ENCODE results near the gene NPIPB2. TPM values are rescaled to one million over a fixed set of nuclear protein-coding genes. Genes with fewer than 3 reads are reported as not detected.

The NPIPB2 gene
- total and polyA plus RNA-seq, 11 donors = 1.1 to 8.4 (median 2.7) TPM

GRCh38 chr16:11915114-11915643 lies 26.7 kb downstream of the NPIPB2 start:
- no peaks in the 10 kb centered on the region for H3K9me3 ChIP-seq
- peak overlapping the region; percentile 72 to 94 (median 89) for H3K4me3 ChIP-seq
- DNase-seq (peak; percentile 44 to 78 (median 52)), ATAC-seq (peak in 2 of 4 donors; percentile 31 to 32)
- WGBS, 4 donors = 0% methylated on average over 33 to 79 of the region's 79 CpGs
- no peaks in the 10 kb centered on the region for H3K36me3 ChIP-seq
- TF ChIP-seq CTCF (IDR thresholded peaks at IDR 0.05) (peak in 2 of 12 donors; percentile 17 to 21), POLR2A (IDR thresholded peaks at IDR 0.05) (no peak)
- intact Hi-C loops (cut with DNase I) = loop anchor here in 3 of 10 donors (5.0 to 10.0 kb wide), 3 partner anchors 60 to 63 kb away; partner anchors contain the start of genes RSL1D1 (in 2 of the 3) and SNX29 (in 1 of the 3)
- peaks cover 4 to 44% (median 35%) of the 10 kb centered on the region in 12 donors for H3K4me1 ChIP-seq
- peak overlapping the region; percentile 73 to 96 (median 92) for H3K27ac ChIP-seq
- no peaks in the 10 kb centered on the region for H3K27me3 ChIP-seq

GRCh38 chr16:11914210-11915113 lies 27.4 kb downstream of the NPIPB2 start:
- no peaks in the 10 kb centered on the region for H3K9me3 ChIP-seq
- 3 to 5% (median 4%) methylated on average over 29 to 30 of the region's 30 CpGs for WGBS, 4 donors
- DNase-seq (peak in 1 of 5 donors; percentile 23), ATAC-seq (no peak)
- intact Hi-C loops (cut with DNase I) = loop anchor here in 5 of 10 donors (5.0 to 10.0 kb wide), 3 partner anchors 60 to 63 kb away; partner anchors contain the start of genes RSL1D1 (in 4 of the 5) and SNX29 (in 1 of the 5)
- H3K4me1 ChIP-seq = peaks cover 4 to 52% (median 41%) of the 10 kb centered on the region in 12 donors
- H3K36me3 ChIP-seq = no peaks in the 10 kb centered on the region
- TF ChIP-seq CTCF (IDR thresholded peaks at IDR 0.05) (no peak), POLR2A (IDR thresholded peaks at IDR 0.05) (no peak)
- H3K27me3 ChIP-seq = no peaks in the 10 kb centered on the region
- peak overlapping the region; percentile 72 to 94 (median 89) for H3K4me3 ChIP-seq
- peak overlapping the region; percentile 73 to 96 (median 92) for H3K27ac ChIP-seq

GRCh38 chr16:11913425-11914079 lies 28.3 kb downstream of the NPIPB2 start:
- no peak for TF ChIP-seq POLR2A (IDR thresholded peaks at IDR 0.05)
- TF ChIP-seq CTCF (IDR thresholded peaks at IDR 0.05) = no peak
- Histone ChIP-seq H3K36me3 (no peaks in the 10 kb centered on the region), H3K9me3 (no peaks in the 10 kb centered on the region), H3K27me3 (no peaks in the 10 kb centered on the region), H3K4me1 (peaks cover 4 to 59% (median 46%) of the 10 kb centered on the region in 12 donors), H3K27ac (peak overlapping the region in 4 of 12 donors; percentile 94 to 96 (median 96)), H3K4me3 (peak overlapping the region in 9 of 12 donors; percentile 72 to 94 (median 89))
- ATAC-seq (no peak), DNase-seq (no peak)
- intact Hi-C loops (cut with DNase I) = loop anchor here in 3 of 10 donors (5.0 to 10.0 kb wide), 2 partner anchors 59 to 61 kb away; partner anchors contain the start of gene RSL1D1 (in 3 of the 3)
- 63 to 68% (median 64%) methylated on average over 12 of the region's 12 CpGs for WGBS, 4 donors

Data from heart left ventricle (tissue), 16 donors.